ENCODE results near the gene TRPM1. TPM values are rescaled to one million over a fixed set of nuclear protein-coding genes. Genes with fewer than 3 reads are reported as not detected.

Gene TRPM1
- total RNA-seq, 6 donors from 2014 or later, result not detected

GRCh38 chr15:31039961-31040360, 61.6 kb downstream of the TRPM1 start:
- WGBS, 2 donors, result 95% methylated on average over 16 of the region's 16 CpGs
- ATAC-seq (ENCODE audit: low FRiP score in 2 of 2), result no peak
- no peaks in the 10 kb centered on the region for H3K4me1 ChIP-seq
- no peak overlapping the region for H3K27ac ChIP-seq
- no peaks in the 10 kb centered on the region for H3K36me3 ChIP-seq
- no peak overlapping the region for H3K4me3 ChIP-seq
- H3K27me3 ChIP-seq, result no peaks in the 10 kb centered on the region
- no peaks in the 10 kb centered on the region for H3K9me3 ChIP-seq
- peak in 1 of 2 donors; percentile 52 for DNase-seq
- TF ChIP-seq, protein P1, sequence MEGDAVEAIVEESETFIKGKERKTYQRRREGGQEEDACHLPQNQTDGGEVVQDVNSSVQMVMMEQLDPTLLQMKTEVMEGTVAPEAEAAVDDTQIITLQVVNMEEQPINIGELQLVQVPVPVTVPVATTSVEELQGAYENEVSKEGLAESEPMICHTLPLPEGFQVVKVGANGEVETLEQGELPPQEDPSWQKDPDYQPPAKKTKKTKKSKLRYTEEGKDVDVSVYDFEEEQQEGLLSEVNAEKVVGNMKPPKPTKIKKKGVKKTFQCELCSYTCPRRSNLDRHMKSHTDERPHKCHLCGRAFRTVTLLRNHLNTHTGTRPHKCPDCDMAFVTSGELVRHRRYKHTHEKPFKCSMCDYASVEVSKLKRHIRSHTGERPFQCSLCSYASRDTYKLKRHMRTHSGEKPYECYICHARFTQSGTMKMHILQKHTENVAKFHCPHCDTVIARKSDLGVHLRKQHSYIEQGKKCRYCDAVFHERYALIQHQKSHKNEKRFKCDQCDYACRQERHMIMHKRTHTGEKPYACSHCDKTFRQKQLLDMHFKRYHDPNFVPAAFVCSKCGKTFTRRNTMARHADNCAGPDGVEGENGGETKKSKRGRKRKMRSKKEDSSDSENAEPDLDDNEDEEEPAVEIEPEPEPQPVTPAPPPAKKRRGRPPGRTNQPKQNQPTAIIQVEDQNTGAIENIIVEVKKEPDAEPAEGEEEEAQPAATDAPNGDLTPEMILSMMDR (IDR thresholded peaks at IDR 0.05), result no peak
- TF ChIP-seq POLR2A (IDR thresholded peaks at IDR 0.05) (no peak), POLR2AphosphoS5 (IDR thresholded peaks at IDR 0.05) (no peak), EP300 (IDR thresholded peaks at IDR 0.05) (no peak)

DNA sequence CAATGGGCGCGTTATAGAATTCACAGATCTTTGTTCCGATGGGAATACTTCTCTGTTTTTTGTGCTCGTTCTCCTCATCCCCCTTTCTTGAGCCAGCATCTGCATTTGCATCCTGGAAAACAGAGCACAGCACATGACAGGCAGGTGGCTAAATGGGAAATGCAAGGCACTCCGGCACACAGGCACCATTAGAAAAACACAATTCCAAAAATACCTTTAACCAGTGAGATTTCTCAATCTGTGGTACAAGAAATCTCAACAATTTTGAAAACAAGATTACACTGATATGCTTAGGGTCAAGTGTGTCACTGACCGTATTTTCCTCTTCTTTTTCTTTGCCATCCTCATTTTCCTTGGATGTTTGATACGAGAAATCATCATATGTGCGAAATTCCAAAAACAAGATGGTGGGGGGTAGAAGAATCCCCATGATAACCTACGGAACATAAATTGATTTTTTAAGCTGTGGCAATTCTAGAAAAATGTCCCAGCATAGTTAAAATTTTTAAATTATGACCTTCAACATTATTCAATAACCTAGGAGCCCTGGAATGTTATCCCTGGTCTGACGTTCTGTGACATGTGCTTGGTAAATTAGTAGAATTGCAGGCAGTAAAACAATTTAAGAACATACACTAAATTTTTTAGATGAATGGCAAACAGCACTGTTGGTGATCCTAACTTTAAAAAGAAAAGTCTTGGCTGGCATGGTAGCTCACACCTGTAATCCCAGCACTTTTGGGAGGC, 63.6 kb downstream of the TRPM1 start:
- Histone ChIP-seq H3K4me1 (peaks cover 0 to 8% (median 3%) of the 10 kb centered on the region in 4 donors), H3K9me3 (no peaks in the 10 kb centered on the region), H3K4me3 (no peak overlapping the region), H3K27me3 (no peaks in the 10 kb centered on the region), H3K27ac (no peak overlapping the region), H3K36me3 (no peaks in the 10 kb centered on the region)
- DNase-seq (no peak), ATAC-seq (ENCODE audit: low FRiP score in 2 of 2) (no peak)
- TF ChIP-seq, protein P1 (IDR thresholded peaks at IDR 0.05), result no peak
- TF ChIP-seq POLR2AphosphoS5 (IDR thresholded peaks at IDR 0.05) (no peak), EP300 (IDR thresholded peaks at IDR 0.05) (no peak), POLR2A (IDR thresholded peaks at IDR 0.05) (no peak)
- WGBS, 2 donors, result 92% methylated on average over 10 of the region's 10 CpGs

DNA sequence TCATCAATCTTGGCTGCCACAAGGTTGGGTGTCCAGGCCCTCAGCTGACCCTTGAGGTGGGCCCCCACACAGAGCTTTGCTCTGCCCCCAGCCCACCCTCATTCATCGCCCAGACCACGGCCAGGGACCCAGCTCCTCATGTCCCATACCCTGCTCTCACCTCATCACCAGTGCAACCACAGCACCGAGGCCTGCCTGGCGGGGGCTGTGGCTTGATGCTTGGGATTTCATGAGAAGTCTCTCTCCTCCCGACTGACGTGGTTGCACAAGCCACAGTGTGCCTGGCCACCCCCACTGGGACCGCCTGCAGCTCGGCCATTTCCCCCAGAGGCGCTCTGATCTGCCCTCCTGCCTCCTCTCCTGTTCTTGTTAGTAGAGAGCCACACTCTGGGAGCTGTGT, 64.7 kb downstream of the TRPM1 start:
- 88 to 100% methylated on average over 1 to 9 of the region's 9 CpGs for WGBS, 2 donors
- Histone ChIP-seq H3K36me3 (no peaks in the 10 kb centered on the region), H3K27me3 (no peaks in the 10 kb centered on the region), H3K9me3 (no peaks in the 10 kb centered on the region), H3K27ac (no peak overlapping the region), H3K4me1 (peaks cover 0 to 12% (median 3%) of the 10 kb centered on the region in 4 donors), H3K4me3 (no peak overlapping the region)
- peak in 1 of 2 donors; percentile 67 for DNase-seq
- no peak for TF ChIP-seq POLR2AphosphoS5 (IDR thresholded peaks at IDR 0.05)
- TF ChIP-seq, protein P1 (IDR thresholded peaks at IDR 0.05), result no peak
- no peak for TF ChIP-seq POLR2A (IDR thresholded peaks at IDR 0.05)
- no peak for TF ChIP-seq EP300 (IDR thresholded peaks at IDR 0.05)
- ATAC-seq (ENCODE audit: low FRiP score in 2 of 2), result peak in 1 of 2 donors; percentile 8

DNA sequence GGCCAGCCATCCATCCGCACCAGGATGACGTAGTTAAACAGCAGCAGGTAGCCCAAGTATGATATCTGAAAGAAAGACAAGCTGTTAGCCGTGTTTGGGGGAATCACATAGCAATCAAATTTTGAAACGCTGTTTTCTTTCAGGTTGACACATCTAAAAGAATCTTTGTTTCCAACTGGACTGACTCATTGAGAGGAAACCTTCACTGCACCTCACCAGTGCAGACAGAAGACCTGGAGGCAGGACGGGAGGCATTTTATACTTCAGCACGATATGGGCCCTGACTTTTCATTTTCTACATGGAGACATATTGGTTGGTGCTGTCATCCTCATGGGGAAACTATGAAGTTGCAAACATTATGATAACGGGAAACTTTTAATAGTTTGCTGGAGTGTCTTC, 65.9 kb downstream of the TRPM1 start:
- Histone ChIP-seq H3K4me1 (peaks cover 0 to 12% (median 3%) of the 10 kb centered on the region in 4 donors), H3K4me3 (no peak overlapping the region), H3K27ac (no peak overlapping the region), H3K27me3 (no peaks in the 10 kb centered on the region), H3K36me3 (no peaks in the 10 kb centered on the region), H3K9me3 (no peaks in the 10 kb centered on the region)
- no peak for ATAC-seq (ENCODE audit: low FRiP score in 2 of 2)
- TF ChIP-seq, protein P1 (IDR thresholded peaks at IDR 0.05), result no peak
- TF ChIP-seq EP300 (IDR thresholded peaks at IDR 0.05), result no peak
- no peak for TF ChIP-seq POLR2A (IDR thresholded peaks at IDR 0.05)
- TF ChIP-seq POLR2AphosphoS5 (IDR thresholded peaks at IDR 0.05), result no peak
- DNase-seq, result no peak
- WGBS, 2 donors, result 92 to 95% methylated on average over 7 of the region's 7 CpGs

GRCh38 chr15:31034152-31034551, 67.4 kb downstream of the TRPM1 start:
- Histone ChIP-seq H3K9me3 (no peaks in the 10 kb centered on the region), H3K36me3 (no peaks in the 10 kb centered on the region), H3K27me3 (no peaks in the 10 kb centered on the region), H3K27ac (no peak overlapping the region), H3K4me3 (no peak overlapping the region), H3K4me1 (peaks cover 0 to 12% (median 3%) of the 10 kb centered on the region in 4 donors)
- WGBS, 2 donors, result 47 to 61% methylated on average over 4 of the region's 4 CpGs
- no peak for ATAC-seq (ENCODE audit: low FRiP score in 2 of 2)
- no peak for TF ChIP-seq POLR2A (IDR thresholded peaks at IDR 0.05)
- TF ChIP-seq, protein P1 (IDR thresholded peaks at IDR 0.05), result no peak
- TF ChIP-seq EP300 (IDR thresholded peaks at IDR 0.05), result no peak
- TF ChIP-seq POLR2AphosphoS5 (IDR thresholded peaks at IDR 0.05), result no peak
- no peak for DNase-seq
